Measurements from ENCODE around the gene SMTN. TPM values are rescaled to one million over a fixed set of nuclear protein-coding genes. Genes with fewer than 3 reads are reported as not detected.

The SMTN gene
- total and polyA plus RNA-seq, 4 donors = 10.1 to 47.3 (median 13.8) TPM

DNA sequence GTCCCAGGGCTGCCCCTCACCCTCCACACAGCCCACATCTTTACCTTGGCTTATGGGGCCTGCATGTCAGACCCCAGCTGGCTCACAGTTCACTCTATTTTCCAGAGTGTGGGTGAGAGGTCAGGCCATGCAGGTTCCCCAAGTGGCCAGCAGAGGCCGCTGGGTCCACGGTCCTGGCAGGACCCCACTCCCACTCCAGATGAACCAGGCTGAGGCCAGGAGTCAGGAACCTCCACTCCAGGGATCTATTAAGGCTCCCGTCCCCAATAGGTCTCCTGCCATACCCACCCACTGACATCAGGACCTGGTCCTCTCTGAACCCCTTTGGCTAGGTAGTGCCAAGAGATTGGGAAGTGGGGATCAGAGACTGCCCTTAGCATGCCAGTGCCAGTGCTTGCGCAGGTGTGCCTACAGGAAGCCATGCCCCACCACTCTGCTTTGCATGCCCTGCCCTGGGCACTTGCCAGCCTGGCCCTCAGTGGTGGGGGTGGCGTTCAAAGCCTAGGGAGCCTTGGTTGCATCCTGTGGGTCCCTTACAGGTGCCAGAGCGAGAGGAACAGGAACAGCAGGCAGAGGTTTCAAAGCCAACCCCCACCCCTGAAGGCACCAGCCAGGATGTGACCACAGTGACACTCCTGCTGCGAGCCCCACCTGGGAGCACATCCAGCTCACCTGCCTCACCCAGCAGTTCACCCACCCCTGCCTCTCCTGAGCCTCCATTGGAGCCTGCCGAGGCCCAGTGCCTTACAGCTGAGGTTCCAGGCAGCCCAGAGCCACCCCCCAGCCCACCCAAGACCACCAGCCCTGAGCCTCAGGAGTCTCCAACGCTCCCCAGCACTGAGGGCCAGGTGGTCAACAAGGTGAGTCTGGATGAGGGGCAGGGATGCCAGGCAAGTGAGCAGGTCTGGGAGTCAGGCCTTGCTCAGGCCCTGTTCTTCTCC lies 8.3 kb downstream of the SMTN start:
- Histone ChIP-seq H3K9ac (ENCODE audit: low read depth in 1 of 2, low read length in 2 of 2) (no peak overlapping the region), H3K4me1 (ENCODE audit: control insufficient read depth in 4 of 4, insufficient read depth in 4 of 4, low read length in 3 of 4) (peaks cover 0 to 7% (median 2%) of the 10 kb centered on the region in 4 donors), H3K27me3 (ENCODE audit: control insufficient read depth in 4 of 4, insufficient read depth in 4 of 4, low read length in 3 of 4) (no peaks in the 10 kb centered on the region), H3K27ac (ENCODE audit: low read depth in 1 of 2, low read length in 2 of 2) (no peak overlapping the region), H3K36me3 (ENCODE audit: control insufficient read depth in 4 of 4, insufficient read depth in 3 of 4, low read depth in 1 of 4, low read length in 3 of 4) (peaks cover 0 to 3% (median 1%) of the 10 kb centered on the region in 4 donors), H3K4me3 (ENCODE audit: low read depth in 1 of 3, low read length in 3 of 3) (no peak overlapping the region), H3K9me3 (ENCODE audit: control insufficient read depth in 4 of 4, low read length in 3 of 4) (no peaks in the 10 kb centered on the region)
- WGBS = 72% methylated on average over 9 of the region's 9 CpGs
- DNase-seq (ENCODE audit: low spot score) = peak; percentile 58
- TF ChIP-seq FOXA1 (IDR thresholded peaks at IDR 0.05) (no peak), JUND (IDR thresholded peaks at IDR 0.05) (no peak), YY1 (IDR thresholded peaks at IDR 0.05) (no peak), RXRA (IDR thresholded peaks at IDR 0.05) (peak; percentile 79 to 87), HNF4A (conservative IDR thresholded peaks at IDR 0.05) (no peak), FOXA2 (IDR thresholded peaks at IDR 0.05) (no peak), RAD21 (IDR thresholded peaks at IDR 0.05) (peak; percentile 84 to 91), EGR1 (IDR thresholded peaks at IDR 0.05; ENCODE audit: low read depth in 2 of 2) (no peak), SP1 (IDR thresholded peaks at IDR 0.05) (no peak), TAF1 (conservative IDR thresholded peaks at IDR 0.05) (no peak)
- TF ChIP-seq, protein P1, sequence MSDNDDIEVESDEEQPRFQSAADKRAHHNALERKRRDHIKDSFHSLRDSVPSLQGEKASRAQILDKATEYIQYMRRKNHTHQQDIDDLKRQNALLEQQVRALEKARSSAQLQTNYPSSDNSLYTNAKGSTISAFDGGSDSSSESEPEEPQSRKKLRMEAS (IDR thresholded peaks at IDR 0.05) = no peak
- TF ChIP-seq, protein P2, sequence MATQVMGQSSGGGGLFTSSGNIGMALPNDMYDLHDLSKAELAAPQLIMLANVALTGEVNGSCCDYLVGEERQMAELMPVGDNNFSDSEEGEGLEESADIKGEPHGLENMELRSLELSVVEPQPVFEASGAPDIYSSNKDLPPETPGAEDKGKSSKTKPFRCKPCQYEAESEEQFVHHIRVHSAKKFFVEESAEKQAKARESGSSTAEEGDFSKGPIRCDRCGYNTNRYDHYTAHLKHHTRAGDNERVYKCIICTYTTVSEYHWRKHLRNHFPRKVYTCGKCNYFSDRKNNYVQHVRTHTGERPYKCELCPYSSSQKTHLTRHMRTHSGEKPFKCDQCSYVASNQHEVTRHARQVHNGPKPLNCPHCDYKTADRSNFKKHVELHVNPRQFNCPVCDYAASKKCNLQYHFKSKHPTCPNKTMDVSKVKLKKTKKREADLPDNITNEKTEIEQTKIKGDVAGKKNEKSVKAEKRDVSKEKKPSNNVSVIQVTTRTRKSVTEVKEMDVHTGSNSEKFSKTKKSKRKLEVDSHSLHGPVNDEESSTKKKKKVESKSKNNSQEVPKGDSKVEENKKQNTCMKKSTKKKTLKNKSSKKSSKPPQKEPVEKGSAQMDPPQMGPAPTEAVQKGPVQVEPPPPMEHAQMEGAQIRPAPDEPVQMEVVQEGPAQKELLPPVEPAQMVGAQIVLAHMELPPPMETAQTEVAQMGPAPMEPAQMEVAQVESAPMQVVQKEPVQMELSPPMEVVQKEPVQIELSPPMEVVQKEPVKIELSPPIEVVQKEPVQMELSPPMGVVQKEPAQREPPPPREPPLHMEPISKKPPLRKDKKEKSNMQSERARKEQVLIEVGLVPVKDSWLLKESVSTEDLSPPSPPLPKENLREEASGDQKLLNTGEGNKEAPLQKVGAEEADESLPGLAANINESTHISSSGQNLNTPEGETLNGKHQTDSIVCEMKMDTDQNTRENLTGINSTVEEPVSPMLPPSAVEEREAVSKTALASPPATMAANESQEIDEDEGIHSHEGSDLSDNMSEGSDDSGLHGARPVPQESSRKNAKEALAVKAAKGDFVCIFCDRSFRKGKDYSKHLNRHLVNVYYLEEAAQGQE (IDR thresholded peaks at IDR 0.05) = no peak
- TF ChIP-seq, protein P3, sequence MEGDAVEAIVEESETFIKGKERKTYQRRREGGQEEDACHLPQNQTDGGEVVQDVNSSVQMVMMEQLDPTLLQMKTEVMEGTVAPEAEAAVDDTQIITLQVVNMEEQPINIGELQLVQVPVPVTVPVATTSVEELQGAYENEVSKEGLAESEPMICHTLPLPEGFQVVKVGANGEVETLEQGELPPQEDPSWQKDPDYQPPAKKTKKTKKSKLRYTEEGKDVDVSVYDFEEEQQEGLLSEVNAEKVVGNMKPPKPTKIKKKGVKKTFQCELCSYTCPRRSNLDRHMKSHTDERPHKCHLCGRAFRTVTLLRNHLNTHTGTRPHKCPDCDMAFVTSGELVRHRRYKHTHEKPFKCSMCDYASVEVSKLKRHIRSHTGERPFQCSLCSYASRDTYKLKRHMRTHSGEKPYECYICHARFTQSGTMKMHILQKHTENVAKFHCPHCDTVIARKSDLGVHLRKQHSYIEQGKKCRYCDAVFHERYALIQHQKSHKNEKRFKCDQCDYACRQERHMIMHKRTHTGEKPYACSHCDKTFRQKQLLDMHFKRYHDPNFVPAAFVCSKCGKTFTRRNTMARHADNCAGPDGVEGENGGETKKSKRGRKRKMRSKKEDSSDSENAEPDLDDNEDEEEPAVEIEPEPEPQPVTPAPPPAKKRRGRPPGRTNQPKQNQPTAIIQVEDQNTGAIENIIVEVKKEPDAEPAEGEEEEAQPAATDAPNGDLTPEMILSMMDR (IDR thresholded peaks at IDR 0.05; ENCODE audit: low read depth, low read length, missing input control) = peak; percentile 85

DNA sequence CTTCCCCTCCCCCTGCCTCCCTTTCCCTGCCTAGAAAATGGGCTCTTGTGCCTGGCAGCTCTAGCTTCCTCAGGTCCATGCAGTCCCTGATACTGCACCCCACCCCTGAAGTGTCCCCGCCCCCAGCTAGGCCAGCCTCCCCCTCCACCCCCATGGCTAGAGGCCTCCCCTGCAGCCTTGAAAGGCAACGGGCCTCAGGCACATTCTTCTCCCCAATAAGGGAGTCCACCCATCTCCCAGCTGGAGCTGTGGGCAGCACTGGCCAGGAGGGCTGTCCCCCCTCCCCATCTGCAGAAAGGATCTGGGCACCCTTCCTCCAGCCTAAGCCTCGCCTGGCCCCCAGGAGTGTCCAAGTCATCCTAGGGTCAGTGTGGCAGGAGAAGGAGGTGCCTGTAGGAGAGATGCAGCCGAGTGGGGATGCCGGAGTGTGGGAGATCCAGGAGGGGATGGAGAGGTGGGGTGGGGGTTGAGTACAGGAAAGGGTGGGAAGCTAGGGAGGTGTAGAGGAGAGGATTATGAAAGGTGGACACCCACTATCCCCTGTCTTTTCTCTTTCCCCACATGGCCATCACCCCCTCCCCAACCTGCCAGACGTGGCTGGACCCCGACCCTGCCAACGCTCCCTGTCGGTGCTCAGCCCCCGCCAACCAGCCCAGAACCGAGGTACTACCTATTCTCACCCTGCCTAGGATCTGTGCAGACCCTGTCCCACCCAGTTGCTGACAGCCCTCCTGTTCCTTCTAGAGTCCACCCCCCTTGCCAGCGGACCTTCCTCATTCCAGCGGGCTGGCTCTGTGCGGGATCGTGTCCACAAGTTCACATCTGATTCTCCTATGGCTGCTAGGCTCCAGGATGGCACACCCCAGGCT lies 9.3 kb downstream of the SMTN start:
- H3K4me1 ChIP-seq (ENCODE audit: control insufficient read depth in 4 of 4, insufficient read depth in 4 of 4, low read length in 3 of 4) = peaks cover 0 to 6% (median 1%) of the 10 kb centered on the region in 4 donors
- no peak overlapping the region for H3K4me3 ChIP-seq (ENCODE audit: low read depth in 1 of 3, low read length in 3 of 3)
- H3K9me3 ChIP-seq (ENCODE audit: control insufficient read depth in 4 of 4, low read length in 3 of 4) = no peaks in the 10 kb centered on the region
- no peak for DNase-seq (ENCODE audit: low spot score)
- no peak overlapping the region for H3K27ac ChIP-seq (ENCODE audit: low read depth in 1 of 2, low read length in 2 of 2)
- H3K36me3 ChIP-seq (ENCODE audit: control insufficient read depth in 4 of 4, insufficient read depth in 3 of 4, low read depth in 1 of 4, low read length in 3 of 4) = peaks cover 0 to 3% (median 1%) of the 10 kb centered on the region in 4 donors
- H3K9ac ChIP-seq (ENCODE audit: low read depth in 1 of 2, low read length in 2 of 2) = no peak overlapping the region
- H3K27me3 ChIP-seq (ENCODE audit: control insufficient read depth in 4 of 4, insufficient read depth in 4 of 4, low read length in 3 of 4) = no peaks in the 10 kb centered on the region
- whole genome bisulfite sequencing = 91% methylated on average over 15 of the region's 15 CpGs
- TF ChIP-seq JUND (IDR thresholded peaks at IDR 0.05) (no peak), TAF1 (conservative IDR thresholded peaks at IDR 0.05) (no peak), HNF4A (conservative IDR thresholded peaks at IDR 0.05) (no peak), RXRA (IDR thresholded peaks at IDR 0.05) (no peak), EGR1 (IDR thresholded peaks at IDR 0.05; ENCODE audit: low read depth in 2 of 2) (no peak), YY1 (IDR thresholded peaks at IDR 0.05) (no peak), FOXA1 (IDR thresholded peaks at IDR 0.05) (no peak), SP1 (IDR thresholded peaks at IDR 0.05) (no peak), NR2F2 (IDR thresholded peaks at IDR 0.05) (no peak), GABPA (IDR thresholded peaks at IDR 0.05 in 1 of 2, conservative IDR thresholded peaks at IDR 0.05 in 1 of 2) (no peak), FOXA2 (IDR thresholded peaks at IDR 0.05) (no peak)
- TF ChIP-seq, protein P1 (IDR thresholded peaks at IDR 0.05) = no peak
- TF ChIP-seq, protein P3 (IDR thresholded peaks at IDR 0.05; ENCODE audit: low read depth, low read length, missing input control) = no peak
- TF ChIP-seq, protein P2 (IDR thresholded peaks at IDR 0.05) = no peak

Measured in liver (tissue), 9 donors.